HG03103 (cell line): ENCODE results near the gene OBSCN.

ENCODE experiments used
- ATAC-seq: cut with Tn5 transposase; IDR thresholded peaks from one replicate; pipeline ENCODE4 v1.9.1; 2021; ENCODE audit warnings: low read depth; ENCODE audit not compliant: unreplicated experiment

OBSCN gene

DNA sequence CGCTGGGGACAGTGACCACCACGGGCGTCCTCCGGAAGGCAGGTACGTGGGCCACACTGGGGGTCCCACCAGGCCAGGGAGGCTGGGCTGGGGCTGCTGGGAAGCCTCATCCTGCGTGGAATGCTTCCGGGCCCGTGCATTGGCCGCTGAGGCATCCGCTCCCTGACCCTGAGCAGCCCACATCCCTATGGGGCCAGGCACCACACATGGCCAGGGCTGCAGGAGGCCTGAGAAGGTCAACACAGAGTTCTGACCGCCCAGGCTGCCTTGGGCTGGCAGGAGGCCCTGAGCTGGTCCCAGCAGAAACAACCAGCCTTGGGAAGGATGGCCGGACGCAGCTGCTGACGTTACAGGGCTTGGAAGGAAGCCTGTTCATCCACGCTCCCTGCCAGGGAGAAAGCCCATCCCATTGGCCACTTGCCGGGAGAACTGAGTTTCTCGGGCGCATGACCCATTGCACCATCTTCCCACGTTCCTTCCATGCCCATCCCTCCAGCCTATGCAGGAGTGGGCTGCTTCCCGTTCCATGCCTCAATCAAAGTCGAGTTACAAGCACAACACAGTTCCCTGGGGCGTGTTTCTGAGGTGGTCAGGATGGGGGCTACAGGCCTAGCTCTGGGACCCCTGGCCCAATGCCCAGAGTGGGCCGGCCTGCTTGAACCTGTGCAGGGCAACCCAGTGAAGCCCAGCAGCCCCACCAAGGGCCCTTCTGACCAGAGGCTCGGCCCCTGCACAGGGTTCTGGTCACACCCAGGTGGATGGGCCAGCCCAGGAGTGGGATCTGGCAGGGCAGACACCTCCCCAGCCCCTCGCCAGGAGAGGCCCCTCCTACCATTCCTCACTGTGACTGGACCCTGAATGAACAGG, 167.1 kb downstream of the OBSCN start:
- no peak for ATAC-seq

DNA sequence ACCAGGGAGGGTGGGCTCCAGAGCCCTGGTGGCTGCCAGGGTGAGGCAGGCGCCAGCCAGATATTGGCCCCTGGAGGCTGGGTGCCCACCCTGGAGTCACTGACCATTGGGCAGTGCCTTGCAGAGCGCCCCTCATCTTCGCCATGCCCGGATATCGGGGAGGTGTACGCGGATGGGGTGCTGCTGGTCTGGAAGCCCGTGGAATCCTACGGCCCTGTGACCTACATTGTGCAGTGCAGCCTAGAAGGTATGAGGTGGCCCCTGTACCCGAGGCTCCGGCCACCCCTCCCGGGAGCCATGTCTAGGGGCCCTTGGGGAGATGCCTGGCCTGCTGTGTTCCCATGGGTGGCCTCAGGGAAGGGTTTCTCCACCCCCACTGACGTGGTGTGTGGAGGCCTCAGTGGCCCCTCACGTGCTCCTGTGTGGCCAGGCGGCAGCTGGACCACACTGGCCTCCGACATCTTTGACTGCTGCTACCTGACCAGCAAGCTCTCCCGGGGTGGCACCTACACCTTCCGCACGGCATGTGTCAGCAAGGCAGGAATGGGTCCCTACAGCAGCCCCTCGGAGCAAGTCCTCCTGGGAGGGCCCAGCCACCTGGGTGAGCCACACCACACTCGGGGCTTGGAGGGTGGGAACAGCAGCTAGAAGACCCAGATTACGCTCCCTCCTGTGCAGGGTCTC, 167.9 kb downstream of the OBSCN start:
- no peak for ATAC-seq

DNA sequence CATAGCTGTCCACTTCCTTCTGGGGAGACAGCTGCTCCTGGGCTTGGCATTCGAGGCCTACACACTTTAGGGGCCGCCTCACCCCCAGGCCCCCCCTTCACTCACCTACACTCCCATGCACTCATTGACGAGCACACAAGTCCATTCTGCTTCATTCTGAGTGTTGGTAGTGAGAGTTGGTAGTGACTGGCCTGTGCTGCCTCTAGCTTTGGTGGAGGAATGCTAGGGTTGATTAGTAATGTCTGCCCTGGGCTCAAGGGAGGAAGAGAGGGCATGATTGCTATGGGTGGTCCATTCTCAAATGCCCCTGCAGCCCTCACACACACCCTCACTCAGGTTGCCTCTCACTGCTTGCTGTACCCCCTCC, 168.4 kb downstream of the OBSCN start:
- no peak for ATAC-seq

DNA sequence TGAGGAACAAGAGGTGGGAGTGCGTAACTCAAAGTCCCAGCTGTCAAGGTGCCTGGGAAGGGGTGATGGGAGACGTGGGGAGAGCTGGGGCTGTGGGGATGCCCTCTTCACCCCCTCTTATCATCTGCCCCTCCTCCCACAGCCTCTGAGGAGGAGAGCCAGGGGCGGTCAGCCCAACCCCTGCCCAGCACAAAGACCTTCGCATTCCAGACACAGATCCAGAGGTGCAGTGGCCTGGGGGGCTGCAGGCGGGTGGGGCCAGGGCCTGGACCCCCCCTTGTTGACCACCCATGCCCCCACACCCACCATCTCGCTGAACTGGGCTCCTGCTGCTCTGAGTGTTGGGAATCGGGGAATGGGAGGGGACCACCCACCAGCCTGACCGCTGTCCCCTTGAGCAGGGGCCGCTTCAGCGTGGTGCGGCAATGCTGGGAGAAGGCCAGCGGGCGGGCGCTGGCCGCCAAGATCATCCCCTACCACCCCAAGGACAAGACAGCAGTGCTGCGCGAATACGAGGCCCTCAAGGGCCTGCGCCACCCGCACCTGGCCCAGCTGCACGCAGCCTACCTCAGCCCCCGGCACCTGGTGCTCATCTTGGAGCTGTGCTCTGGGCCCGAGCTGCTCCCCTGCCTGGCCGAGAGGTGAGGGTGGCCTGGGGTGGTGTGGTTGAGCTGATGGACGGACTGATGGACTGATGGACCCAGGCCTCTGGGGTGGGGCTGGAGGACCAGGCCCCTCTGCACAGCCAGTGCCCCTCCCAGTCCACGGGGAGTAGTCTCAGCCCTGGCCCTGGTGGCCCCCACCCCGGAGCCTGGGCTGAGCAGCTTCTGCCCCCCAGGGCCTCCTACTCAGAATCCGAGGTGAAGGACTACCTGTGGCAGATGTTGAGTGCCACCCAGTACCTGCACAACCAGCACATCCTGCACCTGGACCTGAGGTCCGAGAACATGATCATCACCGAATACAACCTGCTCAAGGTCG, 169.1 kb downstream of the OBSCN start:
- ATAC-seq: no peak

DNA sequence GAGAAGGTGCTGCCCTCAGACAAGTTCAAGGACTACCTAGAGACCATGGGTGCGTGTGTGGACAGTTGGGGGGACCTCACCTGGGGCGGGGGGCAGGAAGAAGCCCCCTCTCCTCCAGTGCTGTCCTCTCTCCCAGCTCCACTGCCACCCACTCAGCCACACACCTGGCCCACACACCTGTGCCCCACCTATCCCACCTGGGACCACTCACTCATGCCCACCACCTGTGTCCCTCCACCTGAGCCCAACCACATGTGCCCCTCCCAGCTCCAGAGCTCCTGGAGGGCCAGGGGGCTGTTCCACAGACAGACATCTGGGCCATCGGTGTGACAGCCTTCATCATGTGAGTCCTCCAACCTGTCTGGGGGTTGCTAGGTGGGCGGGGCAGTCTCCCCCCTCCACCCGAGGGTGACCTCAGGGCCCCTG, 169.8 kb downstream of the OBSCN start:
- ATAC-seq: no peak

DNA sequence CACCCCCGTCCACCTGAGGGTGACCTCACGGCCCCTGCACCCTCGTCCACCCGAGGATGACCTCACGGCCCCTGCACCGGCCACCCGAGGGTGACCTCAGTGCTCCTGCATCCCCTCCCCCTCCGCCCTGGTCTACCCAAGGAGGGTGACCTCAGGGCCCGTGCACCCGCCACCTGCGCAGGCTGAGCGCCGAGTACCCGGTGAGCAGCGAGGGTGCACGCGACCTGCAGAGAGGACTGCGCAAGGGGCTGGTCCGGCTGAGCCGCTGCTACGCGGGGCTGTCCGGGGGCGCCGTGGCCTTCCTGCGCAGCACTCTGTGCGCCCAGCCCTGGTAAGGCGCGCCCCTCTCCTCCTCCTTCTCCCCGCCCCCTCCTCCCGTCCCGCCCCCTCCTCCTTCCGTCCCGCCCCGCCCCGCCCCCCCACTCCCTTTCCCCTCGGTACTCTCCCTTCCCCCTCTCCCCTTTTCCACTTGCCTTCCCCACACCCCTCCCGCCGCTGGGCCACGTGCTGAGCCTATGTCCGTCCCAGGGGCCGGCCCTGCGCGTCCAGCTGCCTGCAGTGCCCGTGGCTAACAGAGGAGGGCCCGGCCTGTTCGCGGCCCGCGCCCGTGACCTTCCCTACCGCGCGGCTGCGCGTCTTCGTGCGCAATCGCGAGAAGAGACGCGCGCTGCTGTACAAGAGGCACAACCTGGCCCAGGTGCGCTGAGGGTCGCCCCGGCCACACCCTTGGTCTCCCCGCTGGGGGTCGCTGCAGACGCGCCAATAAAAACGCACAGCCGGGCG, 170.4 kb downstream of the OBSCN start:
- no peak for ATAC-seq

DNA sequence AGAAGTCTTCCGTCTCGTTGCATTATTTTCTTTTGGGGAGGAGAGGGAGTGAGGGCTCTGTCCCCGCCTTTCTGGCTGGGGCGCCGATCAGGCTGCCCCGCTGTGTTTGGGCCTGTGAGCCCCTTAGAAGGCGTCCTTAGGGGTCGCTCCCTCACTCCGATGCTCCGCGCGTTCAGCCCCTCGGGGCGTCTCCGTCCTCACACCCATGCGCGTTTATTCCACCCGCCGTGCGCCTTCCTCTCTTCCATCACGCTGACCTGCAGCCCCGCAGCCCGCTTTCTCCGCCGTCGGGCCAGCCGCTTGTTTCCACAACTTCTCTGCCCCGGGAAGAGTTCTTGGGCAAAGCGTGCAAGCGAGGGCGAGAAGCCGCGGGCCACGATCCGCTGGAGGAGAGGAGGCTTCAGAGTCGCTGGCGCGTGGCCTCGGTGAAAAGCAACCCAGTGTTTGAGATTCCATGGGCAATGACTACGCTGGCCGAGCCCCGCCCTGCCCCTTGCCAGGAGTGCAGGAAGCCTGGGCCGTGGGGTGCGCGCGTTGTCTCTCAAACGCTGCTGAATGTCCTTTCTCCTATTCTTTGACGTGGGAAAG, 171.1 kb downstream of the OBSCN start:
- ATAC-seq: no peak

DNA sequence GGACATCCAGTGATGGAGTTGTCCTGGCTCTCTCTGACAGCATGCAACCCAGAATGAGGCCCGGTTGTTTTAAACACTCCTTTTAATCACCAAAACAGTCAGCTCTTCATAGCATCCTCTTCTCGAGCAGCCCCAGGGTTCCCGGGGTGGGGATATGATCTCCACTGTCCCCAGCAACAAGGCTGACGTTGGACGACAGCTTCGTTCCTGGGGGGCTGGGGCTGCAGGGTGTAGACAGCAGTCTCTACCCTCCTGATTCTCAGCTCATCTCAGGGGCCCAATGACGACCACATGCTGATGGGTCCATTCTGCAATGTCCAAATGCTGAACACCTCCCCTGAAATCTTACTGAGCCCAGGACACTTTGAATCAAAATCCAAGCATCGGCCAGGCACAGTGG, 171.8 kb downstream of the OBSCN start:
- no peak for ATAC-seq

DNA sequence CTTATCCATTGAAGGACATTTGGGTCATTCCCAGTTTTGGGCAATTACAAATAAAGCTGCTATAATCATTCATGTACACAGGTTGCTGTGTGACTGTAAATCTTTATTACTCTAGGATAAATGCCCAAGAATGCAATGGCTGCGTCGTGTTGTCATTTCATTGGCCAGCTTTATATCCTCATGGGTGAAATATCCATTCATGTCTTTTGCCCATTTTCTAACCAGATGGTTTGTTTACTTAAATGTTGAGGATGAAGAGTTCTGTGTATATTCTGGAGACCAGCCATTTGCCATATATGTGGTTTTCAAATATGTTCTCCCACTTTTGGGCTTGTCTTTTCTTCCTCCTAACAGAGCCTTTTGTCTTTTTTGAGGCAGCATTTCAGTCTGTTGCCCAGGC, 173.5 kb downstream of the OBSCN start:
- no peak for ATAC-seq

DNA sequence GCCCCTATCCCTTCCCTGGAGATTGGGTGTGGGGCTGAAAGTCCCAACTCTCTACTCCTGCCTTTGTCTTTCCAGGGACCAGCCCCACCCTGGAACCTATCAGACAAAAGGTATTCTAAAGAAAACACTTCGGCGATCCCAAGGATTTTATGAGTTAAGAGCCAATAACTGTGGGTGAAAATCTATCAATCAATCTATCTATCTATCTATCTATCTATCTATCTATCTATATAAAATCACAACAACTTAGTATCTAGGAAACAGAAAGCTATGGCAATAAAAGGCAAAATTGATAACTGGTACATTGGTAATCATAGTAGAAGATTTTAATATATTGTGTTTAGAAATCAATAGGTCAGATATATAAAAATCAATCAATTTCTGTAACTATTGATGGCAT, 175.9 kb downstream of the OBSCN start:
- ATAC-seq: no peak

DNA sequence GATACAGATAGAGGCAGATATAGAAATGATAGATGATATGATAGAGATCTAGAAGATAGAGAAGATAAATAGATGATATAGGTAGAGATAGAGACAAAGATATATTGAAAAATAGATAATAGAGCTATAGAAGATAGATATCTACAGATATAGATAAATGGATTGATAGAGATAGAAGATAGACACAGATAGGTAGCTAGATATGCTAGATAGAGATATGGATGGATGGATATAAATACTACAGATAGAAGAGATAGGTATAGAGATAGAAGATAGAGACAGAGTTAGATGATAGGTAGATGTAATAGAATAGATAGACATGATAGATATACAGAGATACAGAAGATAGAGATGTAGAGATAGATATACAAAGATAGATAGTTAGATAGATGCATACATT, 177.4 kb downstream of the OBSCN start:
- no peak for ATAC-seq

DNA sequence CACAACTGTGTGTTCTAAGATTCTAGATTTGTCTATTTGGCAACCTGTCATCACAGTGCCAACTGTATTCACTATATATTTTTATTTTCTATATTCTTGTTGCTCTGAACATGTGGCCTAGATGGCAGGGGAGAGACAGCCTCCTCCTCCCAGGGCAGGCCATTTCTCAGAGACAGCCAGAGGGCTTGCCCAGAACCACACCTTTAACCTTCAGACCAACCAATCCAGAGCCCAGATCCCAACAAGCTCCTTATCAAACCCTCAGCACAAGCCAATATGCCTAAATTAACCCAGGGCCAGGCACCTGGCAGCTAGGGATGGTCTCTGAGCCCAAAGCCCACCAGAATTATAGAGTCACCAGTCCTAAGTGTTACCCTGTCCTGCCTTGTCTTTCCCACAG, 179.5 kb downstream of the OBSCN start:
- no peak for ATAC-seq

DNA sequence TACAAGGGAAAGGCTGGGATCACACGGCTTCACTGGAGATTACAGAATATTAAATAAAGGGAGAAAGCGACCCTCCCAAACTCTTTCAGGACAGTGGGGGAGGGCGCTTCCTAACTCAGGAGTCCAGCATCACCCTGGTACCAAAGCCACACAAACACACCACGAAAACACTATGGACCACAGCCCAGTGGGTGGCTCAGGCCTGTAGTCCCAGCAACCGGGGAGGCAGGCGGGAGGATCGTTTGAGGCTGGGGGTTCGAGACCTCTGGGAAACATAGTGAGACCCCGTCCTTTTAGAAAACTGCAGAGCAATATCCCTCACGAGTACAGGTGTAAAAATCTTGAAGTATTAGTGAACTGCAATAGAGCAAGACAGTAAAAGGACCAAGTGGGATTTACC, 182.8 kb downstream of the OBSCN start:
- no peak for ATAC-seq

DNA sequence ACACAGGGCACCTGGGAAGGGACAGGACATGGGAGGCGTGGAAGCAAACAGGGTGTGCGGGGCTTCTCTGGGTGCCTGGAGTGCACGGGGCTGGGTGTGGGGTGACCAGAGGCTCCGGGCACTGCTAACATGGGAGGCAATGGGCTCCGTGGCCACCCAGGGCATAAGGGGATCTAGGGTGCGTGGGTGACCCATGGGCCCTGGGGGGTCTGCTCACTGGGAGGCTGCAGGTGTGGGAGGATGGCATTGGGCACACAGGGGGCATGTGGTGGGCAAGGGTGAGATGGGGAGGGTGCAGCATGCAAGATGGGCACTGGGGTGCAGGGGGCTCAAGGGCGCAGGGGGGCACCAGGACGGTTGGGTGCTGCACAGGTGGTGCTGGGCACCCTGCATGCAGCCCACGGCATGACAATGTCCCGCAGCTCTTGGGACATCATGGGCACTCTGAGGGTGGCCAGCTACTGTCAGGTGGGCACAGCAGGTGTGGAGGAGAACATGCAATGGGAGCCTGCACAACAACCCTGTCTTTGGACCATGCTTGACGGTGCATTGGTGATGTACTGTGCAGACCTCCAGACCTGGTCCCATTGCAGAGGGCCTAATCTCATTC, 183.7 kb downstream of the OBSCN start:
- ATAC-seq: no peak

DNA sequence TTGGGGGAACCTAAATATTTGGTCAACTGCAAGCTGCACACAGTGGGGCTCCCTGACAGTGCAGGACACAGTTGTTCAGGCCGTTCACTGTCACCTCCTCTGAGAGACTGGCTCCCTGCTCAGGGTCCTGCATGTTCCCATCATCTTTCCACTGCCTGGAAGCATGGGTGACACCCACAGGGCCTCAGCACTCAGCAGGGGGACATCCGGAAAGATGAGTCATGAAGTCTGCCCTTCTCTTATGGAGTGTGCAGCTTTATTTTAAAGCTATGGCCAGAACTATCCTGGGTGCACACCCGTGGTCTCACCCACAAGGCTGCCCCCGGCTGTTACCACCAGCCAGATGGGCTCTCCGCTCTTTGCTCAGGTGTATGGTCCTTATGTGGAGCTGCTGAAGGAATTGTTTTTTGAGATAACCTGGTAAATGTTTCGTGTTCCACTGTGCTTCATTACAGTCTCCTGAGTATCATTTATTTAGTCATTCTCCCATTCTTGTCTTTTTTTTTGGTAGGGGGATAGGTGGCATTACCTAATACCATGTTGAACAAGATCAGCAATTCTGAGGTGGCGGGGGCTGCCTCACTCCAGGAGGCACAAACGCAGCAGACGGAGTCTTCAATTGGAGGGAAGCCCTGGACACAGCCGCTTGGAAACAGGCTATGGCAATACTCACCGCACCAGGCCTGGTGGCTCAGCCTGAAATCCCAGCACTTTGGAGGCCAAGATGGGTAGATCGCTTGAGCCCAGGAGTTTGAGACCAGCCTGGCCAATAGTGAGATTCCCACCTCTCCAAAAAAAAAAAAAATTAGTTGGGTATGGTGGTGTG, 184.5 kb downstream of the OBSCN start:
- no peak for ATAC-seq

DNA sequence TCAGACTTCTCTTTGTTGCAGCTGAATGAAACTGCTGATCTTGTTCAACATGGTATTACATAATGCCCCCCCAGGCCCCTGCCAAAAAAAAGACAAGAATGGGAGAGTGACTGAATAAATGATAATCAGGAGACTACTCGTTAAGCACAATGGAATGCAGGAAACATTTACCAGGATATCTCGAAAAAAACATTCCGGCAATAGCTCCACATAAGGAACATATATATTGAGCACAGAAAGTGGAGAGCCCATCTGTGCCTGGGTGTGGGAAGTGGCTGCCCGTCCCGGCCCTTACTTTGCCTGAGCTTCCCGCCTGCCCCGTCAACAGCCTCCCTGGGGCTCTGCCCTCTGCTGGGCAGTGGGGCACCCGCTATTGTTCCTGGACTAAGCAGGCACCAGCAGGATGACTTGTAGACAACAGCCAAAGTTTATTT, 185.4 kb downstream of the OBSCN start:
- no peak for ATAC-seq

DNA sequence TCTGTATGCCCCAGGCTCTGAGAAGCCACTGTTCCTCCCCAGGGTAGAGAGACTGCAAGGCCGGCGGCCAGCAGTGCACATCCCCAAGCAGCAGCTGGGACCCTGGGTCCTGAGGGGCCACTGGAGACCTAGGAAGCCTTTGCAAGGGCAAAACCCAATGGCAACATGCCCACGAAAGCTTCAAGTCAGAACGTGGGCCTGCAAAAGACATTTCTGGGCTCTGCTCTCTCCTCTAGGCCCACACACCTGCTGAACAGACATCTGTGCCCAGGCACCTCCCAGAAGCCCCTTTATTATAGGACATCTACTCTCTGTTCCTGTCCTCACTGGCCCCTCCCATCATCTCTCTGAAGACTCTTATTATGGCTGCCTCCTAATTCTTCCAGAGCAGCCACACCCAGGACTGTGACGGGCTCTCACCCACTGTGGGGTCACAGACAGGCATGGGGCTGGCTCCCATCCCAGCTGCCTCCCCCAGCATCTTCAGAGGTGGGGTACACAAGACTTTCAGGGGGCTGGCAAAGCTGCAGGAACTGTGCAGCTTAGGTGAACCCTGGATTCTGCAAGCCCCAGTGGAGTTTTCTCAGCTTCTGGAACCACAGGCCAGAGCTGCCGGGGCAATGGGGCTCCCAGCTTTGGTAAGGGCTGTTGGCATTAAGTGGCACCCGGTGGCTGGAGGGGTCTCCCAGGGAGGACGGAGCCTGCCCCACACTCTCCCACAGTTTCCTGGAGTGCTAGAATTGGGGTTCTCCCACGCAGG, 186.1 kb downstream of the OBSCN start:
- ATAC-seq: no peak
